Measurements from ENCODE around the gene KIT.

GRCh38 chr4:54703182-54703581 lies 45.4 kb downstream of the KIT start:
- TF ChIP-seq, protein P1, sequence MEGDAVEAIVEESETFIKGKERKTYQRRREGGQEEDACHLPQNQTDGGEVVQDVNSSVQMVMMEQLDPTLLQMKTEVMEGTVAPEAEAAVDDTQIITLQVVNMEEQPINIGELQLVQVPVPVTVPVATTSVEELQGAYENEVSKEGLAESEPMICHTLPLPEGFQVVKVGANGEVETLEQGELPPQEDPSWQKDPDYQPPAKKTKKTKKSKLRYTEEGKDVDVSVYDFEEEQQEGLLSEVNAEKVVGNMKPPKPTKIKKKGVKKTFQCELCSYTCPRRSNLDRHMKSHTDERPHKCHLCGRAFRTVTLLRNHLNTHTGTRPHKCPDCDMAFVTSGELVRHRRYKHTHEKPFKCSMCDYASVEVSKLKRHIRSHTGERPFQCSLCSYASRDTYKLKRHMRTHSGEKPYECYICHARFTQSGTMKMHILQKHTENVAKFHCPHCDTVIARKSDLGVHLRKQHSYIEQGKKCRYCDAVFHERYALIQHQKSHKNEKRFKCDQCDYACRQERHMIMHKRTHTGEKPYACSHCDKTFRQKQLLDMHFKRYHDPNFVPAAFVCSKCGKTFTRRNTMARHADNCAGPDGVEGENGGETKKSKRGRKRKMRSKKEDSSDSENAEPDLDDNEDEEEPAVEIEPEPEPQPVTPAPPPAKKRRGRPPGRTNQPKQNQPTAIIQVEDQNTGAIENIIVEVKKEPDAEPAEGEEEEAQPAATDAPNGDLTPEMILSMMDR (conservative IDR thresholded peaks at IDR 0.05; ENCODE audit: low read length) = no peak
- no peak for TF ChIP-seq EZH2phosphoT487 (IDR thresholded peaks at IDR 0.05; ENCODE audit: borderline replicate concordance)

All from Loucy (cell line).